SK-N-SH (cell line): ENCODE results near the gene ZNF641.

ENCODE experiments used
- NFIC ChIP-seq: IDR thresholded peaks from 2 replicates; pipeline ENCODE4 v1.4.0; 2012; ENCODE audit warnings: borderline replicate concordance
- TF ChIP-seq, protein P1 (sequence below): IDR thresholded peaks from 2 replicates; pipeline ENCODE4 v1.4.0; 2012; ENCODE audit warnings: low read depth, borderline replicate concordance
- TF ChIP-seq, protein P2 (sequence below): fragments of 200-600 bp; sonication (generic); IDR thresholded peaks from 2 replicates; pipeline ENCODE4 v1.6.1; 2017; ENCODE audit warnings: antibody characterized with exemption, mild to moderate bottlenecking, moderate library complexity

- TF ChIP-seq, protein P1, sequence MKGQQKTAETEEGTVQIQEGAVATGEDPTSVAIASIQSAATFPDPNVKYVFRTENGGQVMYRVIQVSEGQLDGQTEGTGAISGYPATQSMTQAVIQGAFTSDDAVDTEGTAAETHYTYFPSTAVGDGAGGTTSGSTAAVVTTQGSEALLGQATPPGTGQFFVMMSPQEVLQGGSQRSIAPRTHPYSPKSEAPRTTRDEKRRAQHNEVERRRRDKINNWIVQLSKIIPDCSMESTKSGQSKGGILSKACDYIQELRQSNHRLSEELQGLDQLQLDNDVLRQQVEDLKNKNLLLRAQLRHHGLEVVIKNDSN = no peak
- TF ChIP-seq NFIC = no peak
- TF ChIP-seq, protein P2, sequence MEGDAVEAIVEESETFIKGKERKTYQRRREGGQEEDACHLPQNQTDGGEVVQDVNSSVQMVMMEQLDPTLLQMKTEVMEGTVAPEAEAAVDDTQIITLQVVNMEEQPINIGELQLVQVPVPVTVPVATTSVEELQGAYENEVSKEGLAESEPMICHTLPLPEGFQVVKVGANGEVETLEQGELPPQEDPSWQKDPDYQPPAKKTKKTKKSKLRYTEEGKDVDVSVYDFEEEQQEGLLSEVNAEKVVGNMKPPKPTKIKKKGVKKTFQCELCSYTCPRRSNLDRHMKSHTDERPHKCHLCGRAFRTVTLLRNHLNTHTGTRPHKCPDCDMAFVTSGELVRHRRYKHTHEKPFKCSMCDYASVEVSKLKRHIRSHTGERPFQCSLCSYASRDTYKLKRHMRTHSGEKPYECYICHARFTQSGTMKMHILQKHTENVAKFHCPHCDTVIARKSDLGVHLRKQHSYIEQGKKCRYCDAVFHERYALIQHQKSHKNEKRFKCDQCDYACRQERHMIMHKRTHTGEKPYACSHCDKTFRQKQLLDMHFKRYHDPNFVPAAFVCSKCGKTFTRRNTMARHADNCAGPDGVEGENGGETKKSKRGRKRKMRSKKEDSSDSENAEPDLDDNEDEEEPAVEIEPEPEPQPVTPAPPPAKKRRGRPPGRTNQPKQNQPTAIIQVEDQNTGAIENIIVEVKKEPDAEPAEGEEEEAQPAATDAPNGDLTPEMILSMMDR = no peak
Observed at GRCh38 chr12:48352157-48352760, 1.5 kb upstream of the ZNF641 start.
